ENCODE measurements around the gene ANKRD33.

The ANKRD33 gene

GRCh38 chr12:51845482-51845881, 42.4 kb upstream of the ANKRD33 start:
- no peak overlapping the region for H3K4me3 ChIP-seq (ENCODE audit: low read depth, low read length)
- DNase-seq (ENCODE audit: low read depth): no peak
- in situ Hi-C loops (cut with HindIII; ENCODE audit: low sequenced_read_pairs): no loop called here
- TF ChIP-seq CTCF (IDR thresholded peaks at IDR 0.05; ENCODE audit: low read depth, low read length, missing control alignments): no peak

GRCh38 chr12:51846271-51846691, 41.6 kb upstream of the ANKRD33 start:
- no peak for DNase-seq (ENCODE audit: low read depth)
- no peak overlapping the region for H3K4me3 ChIP-seq (ENCODE audit: low read depth, low read length)
- in situ Hi-C loops (cut with HindIII; ENCODE audit: low sequenced_read_pairs): no loop called here

GRCh38 chr12:51846911-51847642, 40.8 kb upstream of the ANKRD33 start:
- DNase-seq (ENCODE audit: low read depth): no peak
- H3K4me3 ChIP-seq (ENCODE audit: low read depth, low read length): peak overlapping the region; percentile 42
- no peak for TF ChIP-seq CTCF (IDR thresholded peaks at IDR 0.05; ENCODE audit: low read depth, low read length, missing control alignments)
- in situ Hi-C loops (cut with HindIII; ENCODE audit: low sequenced_read_pairs): no loop called here

More at GRCh38 chr12:51846271-51846691, 41.6 kb upstream of the ANKRD33 start:
- TF ChIP-seq CTCF (IDR thresholded peaks at IDR 0.05; ENCODE audit: low read depth, low read length, missing control alignments): no peak

- in situ Hi-C loops (cut with HindIII; ENCODE audit: low sequenced_read_pairs): no loop called here
- no peak for DNase-seq (ENCODE audit: low read depth)
- peak overlapping the region; percentile 42 for H3K4me3 ChIP-seq (ENCODE audit: low read depth, low read length)
- TF ChIP-seq CTCF (IDR thresholded peaks at IDR 0.05; ENCODE audit: low read depth, low read length, missing control alignments): no peak
These were observed 40.1 kb upstream of the ANKRD33 start for GRCh38 chr12:51847643-51848325.

- TF ChIP-seq CTCF (IDR thresholded peaks at IDR 0.05; ENCODE audit: low read depth, low read length, missing control alignments): no peak
- peak within 1 kb of the TSS; percentile 42 for H3K4me3 ChIP-seq (ENCODE audit: low read depth, low read length)
- in situ Hi-C loops (cut with HindIII; ENCODE audit: low sequenced_read_pairs): no loop called here
- no peak for DNase-seq (ENCODE audit: low read depth)
These were observed 39.6 kb upstream of the ANKRD33 start, which contains the start of gene FIGNL2 for GRCh38 chr12:51848326-51848727. Gene FIGNL2, minus strand, starts transcription at chr12:51848718. Its CDS starts 26,305 bp downstream, at chr12:51822413.

GRCh38 chr12:51848841-51849735, 38.8 kb upstream of the ANKRD33 start:
- DNase-seq (ENCODE audit: low read depth): no peak
- no peak overlapping the region for H3K4me3 ChIP-seq (ENCODE audit: low read depth, low read length)
- in situ Hi-C loops (cut with HindIII; ENCODE audit: low sequenced_read_pairs): no loop called here
- TF ChIP-seq CTCF (IDR thresholded peaks at IDR 0.05; ENCODE audit: low read depth, low read length, missing control alignments): no peak

Measured in astrocyte of the cerebellum (primary cell).